ENCODE measurements around the gene CHRDL2.

Gene CHRDL2

GRCh38 chr11:74671520-74672196 is 59.6 kb downstream of the CHRDL2 start:
- TF ChIP-seq CTBP1 (IDR thresholded peaks at IDR 0.05; ENCODE audit: borderline replicate concordance) = no peak
- no peak for TF ChIP-seq FOXA1 (IDR thresholded peaks at IDR 0.05)
- no peak for TF ChIP-seq BHLHE40 (IDR thresholded peaks at IDR 0.05; ENCODE audit: borderline replicate concordance)
- no peak for TF ChIP-seq SUZ12 (IDR thresholded peaks at IDR 0.05)
- no peak for TF ChIP-seq PKNOX1 (IDR thresholded peaks at IDR 0.05)
- no peak for TF ChIP-seq ARNT (IDR thresholded peaks at IDR 0.05)
- TF ChIP-seq FOXK2 (IDR thresholded peaks at IDR 0.05) = no peak
- no peak for TF ChIP-seq L3MBTL2 (conservative IDR thresholded peaks at IDR 0.05)
- no peak for TF ChIP-seq LEF1 (IDR thresholded peaks at IDR 0.05; ENCODE audit: borderline replicate concordance)
- TF ChIP-seq ELF4 (IDR thresholded peaks at IDR 0.05) = no peak
- TF ChIP-seq TARDBP (IDR thresholded peaks at IDR 0.05) = no peak
- TF ChIP-seq HDGF (IDR thresholded peaks at IDR 0.05; ENCODE audit: borderline replicate concordance) = no peak
- no peak for TF ChIP-seq ZNF384 (IDR thresholded peaks at IDR 0.05)
- no peak for TF ChIP-seq FOXM1 (IDR thresholded peaks at IDR 0.05; ENCODE audit: borderline replicate concordance)
- TF ChIP-seq NFRKB (IDR thresholded peaks at IDR 0.05) = no peak
- no peak for TF ChIP-seq SP1 (IDR thresholded peaks at IDR 0.05)
- DNase-seq (ENCODE audit: extremely low spot score) = no peak
- POLR2A ChIA-PET = no interaction called here
- CTCF ChIA-PET = no interaction called here

DNA sequence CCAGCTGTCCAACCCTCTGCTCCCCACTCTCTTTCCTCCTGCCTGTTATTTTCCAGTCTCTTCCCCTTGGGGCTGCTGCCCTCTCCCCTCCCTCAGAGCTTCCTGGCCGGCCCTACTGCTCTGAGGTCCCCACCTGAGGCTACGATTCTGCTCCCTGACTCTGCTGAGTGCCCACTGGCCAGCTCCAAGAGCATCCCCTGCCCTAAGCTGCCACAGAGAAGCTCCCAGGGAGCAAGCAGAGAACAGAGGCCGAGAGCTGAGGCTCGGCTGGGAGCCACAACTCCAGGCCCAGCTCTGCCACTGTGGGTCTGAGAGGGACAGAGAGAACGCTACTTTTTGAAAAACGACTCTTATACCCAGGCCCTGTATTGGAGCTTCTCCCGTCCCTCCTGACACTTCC is 61.1 kb downstream of the CHRDL2 start:
- no peak for DNase-seq (ENCODE audit: extremely low spot score)
- TF ChIP-seq ARNT (IDR thresholded peaks at IDR 0.05) = no peak
- TF ChIP-seq PKNOX1 (IDR thresholded peaks at IDR 0.05) = no peak
- TF ChIP-seq NFRKB (IDR thresholded peaks at IDR 0.05) = no peak
- TF ChIP-seq LEF1 (IDR thresholded peaks at IDR 0.05; ENCODE audit: borderline replicate concordance) = no peak
- TF ChIP-seq FOXK2 (IDR thresholded peaks at IDR 0.05) = no peak
- TF ChIP-seq BHLHE40 (IDR thresholded peaks at IDR 0.05; ENCODE audit: borderline replicate concordance) = no peak
- TF ChIP-seq L3MBTL2 (conservative IDR thresholded peaks at IDR 0.05) = no peak
- POLR2A ChIA-PET = interaction anchor here (0.6 kb wide), 1 partner anchor 9 kb away, joined by 3 read pairs; no protein-coding TSS in a partner anchor
- CTCF ChIA-PET = no interaction called here

DNA sequence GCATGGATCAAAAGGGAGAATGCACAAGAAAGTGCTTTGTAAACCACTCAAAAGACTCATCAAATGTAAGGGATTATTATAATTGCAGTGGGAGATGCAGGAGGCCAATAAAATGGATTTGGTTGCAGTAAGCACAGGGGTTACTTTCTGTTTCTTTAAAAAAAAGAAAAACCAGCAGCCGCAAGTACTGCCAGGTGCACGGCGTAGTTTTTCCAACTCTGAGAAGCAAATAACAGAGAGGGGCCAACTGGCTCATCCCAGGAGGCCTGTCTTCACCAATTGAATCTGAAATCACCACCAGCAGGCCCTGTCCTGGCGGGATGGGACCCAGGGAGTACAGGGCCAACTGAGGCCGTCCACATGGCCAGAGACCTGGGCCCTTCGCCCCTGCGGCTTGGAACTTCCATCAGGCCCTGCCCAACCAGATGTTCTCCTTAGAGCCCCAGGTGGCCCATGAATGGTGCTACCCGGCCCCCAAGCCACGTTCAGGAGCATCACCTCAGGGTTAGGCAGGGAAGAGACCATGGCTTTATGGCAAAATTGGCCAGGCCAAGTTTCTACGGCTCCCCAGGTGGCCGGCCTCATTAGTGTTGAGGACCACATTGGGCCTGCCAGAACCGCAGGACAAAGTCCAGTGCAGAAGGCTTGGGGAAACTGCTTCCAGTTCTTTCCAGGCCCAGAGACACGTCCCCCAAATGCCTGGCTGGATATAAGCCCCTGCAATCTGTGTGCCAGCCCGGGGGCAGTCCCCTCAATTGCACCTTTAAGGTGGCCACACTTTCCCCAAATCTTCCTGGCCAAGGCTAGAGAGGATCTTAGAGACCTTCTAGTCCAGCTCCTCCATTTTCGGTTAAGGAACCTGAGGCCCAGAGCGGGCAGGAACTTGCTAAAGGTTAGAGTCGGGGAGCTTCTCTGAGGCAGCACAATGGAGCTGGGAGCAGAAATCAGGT is 61.7 kb downstream of the CHRDL2 start:
- POLR2A ChIA-PET = interaction anchor here (0.6 kb wide), 1 partner anchor 10 kb away, joined by 3 read pairs; no protein-coding TSS in a partner anchor

GRCh38 chr11:74663315-74663714 is 67.9 kb downstream of the CHRDL2 start:
- DNase-seq (ENCODE audit: extremely low spot score) = no peak
- TF ChIP-seq TARDBP (IDR thresholded peaks at IDR 0.05) = no peak
- no peak for TF ChIP-seq HDGF (IDR thresholded peaks at IDR 0.05; ENCODE audit: borderline replicate concordance)
- no peak for TF ChIP-seq FOXM1 (IDR thresholded peaks at IDR 0.05; ENCODE audit: borderline replicate concordance)
- TF ChIP-seq ARNT (IDR thresholded peaks at IDR 0.05) = no peak
- no peak for TF ChIP-seq PKNOX1 (IDR thresholded peaks at IDR 0.05)
- no peak for TF ChIP-seq BHLHE40 (IDR thresholded peaks at IDR 0.05; ENCODE audit: borderline replicate concordance)
- no peak for TF ChIP-seq FOXK2 (IDR thresholded peaks at IDR 0.05)
- no peak for TF ChIP-seq ELF4 (IDR thresholded peaks at IDR 0.05)
- no peak for TF ChIP-seq NFRKB (IDR thresholded peaks at IDR 0.05)
- no peak for TF ChIP-seq CTBP1 (IDR thresholded peaks at IDR 0.05; ENCODE audit: borderline replicate concordance)
- no peak for TF ChIP-seq ZNF384 (IDR thresholded peaks at IDR 0.05)
- no peak for TF ChIP-seq SP1 (IDR thresholded peaks at IDR 0.05)
- no peak for TF ChIP-seq FOXA1 (IDR thresholded peaks at IDR 0.05)
- TF ChIP-seq L3MBTL2 (conservative IDR thresholded peaks at IDR 0.05) = no peak
- TF ChIP-seq LEF1 (IDR thresholded peaks at IDR 0.05; ENCODE audit: borderline replicate concordance) = no peak
- no peak for TF ChIP-seq SUZ12 (IDR thresholded peaks at IDR 0.05)
- POLR2A ChIA-PET = no interaction called here
- CTCF ChIA-PET = no interaction called here

More for the DNA sequence above, 61.7 kb downstream of the CHRDL2 start:
- no peak for TF ChIP-seq SUZ12 (IDR thresholded peaks at IDR 0.05)
- TF ChIP-seq ELF4 (IDR thresholded peaks at IDR 0.05) = no peak
- no peak for TF ChIP-seq HDGF (IDR thresholded peaks at IDR 0.05; ENCODE audit: borderline replicate concordance)
- TF ChIP-seq NFRKB (IDR thresholded peaks at IDR 0.05) = no peak
- TF ChIP-seq FOXA1 (IDR thresholded peaks at IDR 0.05) = no peak
- no peak for TF ChIP-seq SP1 (IDR thresholded peaks at IDR 0.05)
- TF ChIP-seq L3MBTL2 (conservative IDR thresholded peaks at IDR 0.05) = no peak
- TF ChIP-seq ZNF384 (IDR thresholded peaks at IDR 0.05) = no peak
- no peak for TF ChIP-seq FOXK2 (IDR thresholded peaks at IDR 0.05)
- no peak for TF ChIP-seq FOXM1 (IDR thresholded peaks at IDR 0.05; ENCODE audit: borderline replicate concordance)
- TF ChIP-seq PKNOX1 (IDR thresholded peaks at IDR 0.05) = no peak
- no peak for TF ChIP-seq TARDBP (IDR thresholded peaks at IDR 0.05)
- TF ChIP-seq CTBP1 (IDR thresholded peaks at IDR 0.05; ENCODE audit: borderline replicate concordance) = no peak
- TF ChIP-seq ARNT (IDR thresholded peaks at IDR 0.05) = no peak
- no peak for TF ChIP-seq LEF1 (IDR thresholded peaks at IDR 0.05; ENCODE audit: borderline replicate concordance)
- no peak for TF ChIP-seq BHLHE40 (IDR thresholded peaks at IDR 0.05; ENCODE audit: borderline replicate concordance)
- CTCF ChIA-PET = no interaction called here
- DNase-seq (ENCODE audit: extremely low spot score) = no peak
